ENCODE measurements around the gene RS1.

DNA sequence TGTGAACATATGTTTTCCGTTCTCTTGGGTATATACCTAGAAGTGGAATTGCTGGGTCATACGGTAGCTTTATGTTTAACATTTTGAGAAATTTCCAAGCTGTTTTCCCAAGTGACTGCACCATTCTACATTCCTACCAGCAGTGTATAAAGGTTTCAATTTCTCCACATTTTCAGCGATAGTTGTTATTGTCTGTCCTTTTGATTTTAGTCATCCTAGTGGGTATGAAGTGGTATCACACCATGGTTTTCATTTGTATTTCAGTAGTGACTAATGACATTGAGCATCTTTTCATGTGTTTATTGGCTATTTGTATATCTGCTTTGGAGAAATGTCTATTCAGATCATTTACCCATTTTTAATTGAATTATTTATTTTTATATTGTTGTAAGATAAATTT, 37.9 kb upstream of the RS1 start:
- TF ChIP-seq POLR2AphosphoS5 (IDR thresholded peaks at IDR 0.05; ENCODE audit: low read depth) (no peak), GABPA (IDR thresholded peaks at IDR 0.05; ENCODE audit: low read depth) (no peak)
- TF ChIP-seq, protein P1, sequence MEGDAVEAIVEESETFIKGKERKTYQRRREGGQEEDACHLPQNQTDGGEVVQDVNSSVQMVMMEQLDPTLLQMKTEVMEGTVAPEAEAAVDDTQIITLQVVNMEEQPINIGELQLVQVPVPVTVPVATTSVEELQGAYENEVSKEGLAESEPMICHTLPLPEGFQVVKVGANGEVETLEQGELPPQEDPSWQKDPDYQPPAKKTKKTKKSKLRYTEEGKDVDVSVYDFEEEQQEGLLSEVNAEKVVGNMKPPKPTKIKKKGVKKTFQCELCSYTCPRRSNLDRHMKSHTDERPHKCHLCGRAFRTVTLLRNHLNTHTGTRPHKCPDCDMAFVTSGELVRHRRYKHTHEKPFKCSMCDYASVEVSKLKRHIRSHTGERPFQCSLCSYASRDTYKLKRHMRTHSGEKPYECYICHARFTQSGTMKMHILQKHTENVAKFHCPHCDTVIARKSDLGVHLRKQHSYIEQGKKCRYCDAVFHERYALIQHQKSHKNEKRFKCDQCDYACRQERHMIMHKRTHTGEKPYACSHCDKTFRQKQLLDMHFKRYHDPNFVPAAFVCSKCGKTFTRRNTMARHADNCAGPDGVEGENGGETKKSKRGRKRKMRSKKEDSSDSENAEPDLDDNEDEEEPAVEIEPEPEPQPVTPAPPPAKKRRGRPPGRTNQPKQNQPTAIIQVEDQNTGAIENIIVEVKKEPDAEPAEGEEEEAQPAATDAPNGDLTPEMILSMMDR (IDR thresholded peaks at IDR 0.05; ENCODE audit: insufficient read depth, low read length): no peak
